Hepatocyte (in vitro differentiated cells): ENCODE data around the gene C5orf22. TPM values are rescaled to one million over a fixed set of nuclear protein-coding genes. Genes with fewer than 3 reads are reported as not detected.

ENCODE experiments used
- DNase-seq: peaks from one replicate; pipeline ENCODE4 v3.0.0-alpha.2; 2016; ENCODE audit warnings: low spot score
- H2AFZ ChIP-seq: fragments of 200-600 bp; sonication (generic); 2 replicates; pipeline ENCODE4 v1.6.0; 2016; ENCODE audit warnings: antibody characterized with exemption, mild to moderate bottlenecking
- H3K27ac ChIP-seq: fragments of 200-600 bp; sonication (generic); 2 replicates; pipeline ENCODE4 v1.5.1; 2016; ENCODE audit warnings: mild to moderate bottlenecking
- H3K27me3 ChIP-seq: fragments of 200-600 bp; sonication (generic); 2 replicates; pipeline ENCODE4 v1.6.1; 2016
- H3K36me3 ChIP-seq: fragments of 200-600 bp; sonication (generic); replicated peaks from 2 replicates; pipeline ENCODE4 v1.5.1; 2016; ENCODE audit warnings: low read depth; ENCODE audit not compliant: insufficient read depth
- H3K4me1 ChIP-seq: fragments of 200-600 bp; sonication (generic); 2 replicates; pipeline ENCODE4 v1.5.1; 2016; ENCODE audit warnings: mild to moderate bottlenecking, moderate library complexity; ENCODE audit not compliant: insufficient read depth
- H3K4me2 ChIP-seq: fragments of 200-600 bp; sonication (generic); 2 replicates; pipeline ENCODE4 v1.6.0; 2016
- H3K4me3 ChIP-seq: fragments of 200-600 bp; sonication (generic); 2 replicates; pipeline ENCODE4 v1.5.1; 2016; ENCODE audit warnings: mild to moderate bottlenecking
- H3K79me2 ChIP-seq: fragments of 200-600 bp; sonication (generic); 2 replicates; pipeline ENCODE4 v1.6.0; 2017; ENCODE audit warnings: mild to moderate bottlenecking
- H3K9me2 ChIP-seq: fragments of 200-600 bp; sonication (generic); replicated peaks from 2 replicates; pipeline ENCODE4 v1.6.0; 2017; ENCODE audit warnings: mild to moderate bottlenecking; ENCODE audit not compliant: insufficient read depth
- H3K9me3 ChIP-seq: fragments of 200-600 bp; sonication (generic); 2 replicates; pipeline ENCODE4 v1.5.1; 2016; ENCODE audit warnings: low read depth, mild to moderate bottlenecking
- H4K20me1 ChIP-seq: fragments of 200-600 bp; sonication (generic); 2 replicates; pipeline ENCODE4 v1.6.0; 2016; ENCODE audit warnings: mild to moderate bottlenecking; ENCODE audit not compliant: insufficient read depth, poor library complexity, severe bottlenecking
- CTCF ChIP-seq: fragments of 200-600 bp; sonication (generic); IDR thresholded peaks from 2 replicates; pipeline ENCODE4 v1.5.1; 2016; ENCODE audit warnings: antibody characterized with exemption, mild to moderate bottlenecking; ENCODE audit not compliant: poor library complexity
- EZH2 ChIP-seq: fragments of 200-600 bp; sonication (generic); IDR thresholded peaks from 2 replicates; pipeline ENCODE4 v1.6.1; 2016; ENCODE audit warnings: antibody characterized with exemption, mild to moderate bottlenecking, borderline replicate concordance
- EZH2phosphoT487 ChIP-seq: fragments of 200-600 bp; sonication (generic); IDR thresholded peaks from one replicate; pipeline ENCODE4 v1.6.1; 2018; ENCODE audit warnings: antibody characterized with exemption, mild to moderate bottlenecking, low read depth, moderate library complexity; ENCODE audit not compliant: unreplicated experiment, severe bottlenecking
- WGBS: methylation state at CpG from one replicate; pipeline ENCODE4 v1.1.6; 2016; ENCODE audit warnings: low lambda C conversion rate; ENCODE audit errors: missing lambda C conversion rate; 5-methylcytosine and 5-hydroxymethylcytosine counted together
- polyA plus RNA-seq: library from polyadenylated mRNA; unstranded; fragments of >200 nt; fragmentation: Nextera tagmentation; extraction: Ambion mirVana; gene quantifications from 2 replicates; pipeline ENCODE4 v1.2.1, GENCODE V29; 2016
- total RNA-seq: library from RNA; depleted of rRNA; stranded (reverse); fragments of >200 nt; gene quantifications from 2 replicates; pipeline ENCODE4 v1.2.3, GENCODE V29; 2014

The C5orf22 gene
- total and polyA plus RNA-seq, 2 experiments from 2014 or later, result 15.3 to 15.8 TPM

- Histone ChIP-seq H3K4me2 (no peak overlapping the region), H3K9me3 (no peaks in the 10 kb centered on the region), H4K20me1 (no peaks in the 10 kb centered on the region), H3K9me2 (no peaks in the 10 kb centered on the region), H3K79me2 (no peaks in the 10 kb centered on the region), H2AFZ (no peak overlapping the region), H3K27ac (no peak overlapping the region), H3K36me3 (no peaks in the 10 kb centered on the region), H3K27me3 (no peaks in the 10 kb centered on the region), H3K4me1 (no peaks in the 10 kb centered on the region), H3K4me3 (no peak overlapping the region)
- WGBS, result 96% methylated on average over 6 of the region's 6 CpGs
- no peak for TF ChIP-seq EZH2phosphoT487
- TF ChIP-seq CTCF, result no peak
- no peak for TF ChIP-seq EZH2
- DNase-seq, result no peak
Observed at GRCh38 chr5:31496891-31497290, 35.2 kb upstream of the C5orf22 start.

GRCh38 chr5:31500256-31500655, 31.8 kb upstream of the C5orf22 start:
- Histone ChIP-seq H3K27me3 (no peaks in the 10 kb centered on the region), H3K4me2 (no peak overlapping the region), H3K27ac (no peak overlapping the region), H3K9me2 (no peaks in the 10 kb centered on the region), H3K79me2 (no peaks in the 10 kb centered on the region), H3K9me3 (no peaks in the 10 kb centered on the region), H3K36me3 (no peaks in the 10 kb centered on the region), H3K4me3 (no peak overlapping the region), H3K4me1 (no peaks in the 10 kb centered on the region), H4K20me1 (no peaks in the 10 kb centered on the region), H2AFZ (no peak overlapping the region)
- TF ChIP-seq EZH2phosphoT487 (no peak), CTCF (no peak), EZH2 (no peak)
- DNase-seq, result no peak
- 100% methylated on average over 4 of the region's 4 CpGs for WGBS

GRCh38 chr5:31502506-31502905, 29.6 kb upstream of the C5orf22 start:
- no peak overlapping the region for H2AFZ ChIP-seq
- no peak overlapping the region for H3K4me2 ChIP-seq
- no peaks in the 10 kb centered on the region for H3K27me3 ChIP-seq
- 99% methylated on average over 4 of the region's 4 CpGs for WGBS
- no peaks in the 10 kb centered on the region for H3K4me1 ChIP-seq
- no peaks in the 10 kb centered on the region for H3K9me3 ChIP-seq
- TF ChIP-seq EZH2 (no peak), CTCF (no peak), EZH2phosphoT487 (no peak)
- no peak overlapping the region for H3K4me3 ChIP-seq
- no peak overlapping the region for H3K27ac ChIP-seq
- DNase-seq, result no peak
- no peaks in the 10 kb centered on the region for H3K9me2 ChIP-seq
- H3K79me2 ChIP-seq, result no peaks in the 10 kb centered on the region
- no peaks in the 10 kb centered on the region for H3K36me3 ChIP-seq
- H4K20me1 ChIP-seq, result no peaks in the 10 kb centered on the region

- Histone ChIP-seq H3K4me3 (no peak overlapping the region), H3K4me2 (no peak overlapping the region), H3K27me3 (no peaks in the 10 kb centered on the region), H4K20me1 (no peaks in the 10 kb centered on the region), H3K79me2 (no peaks in the 10 kb centered on the region), H3K9me2 (no peaks in the 10 kb centered on the region), H3K9me3 (no peaks in the 10 kb centered on the region), H3K27ac (no peak overlapping the region), H2AFZ (no peak overlapping the region), H3K4me1 (no peaks in the 10 kb centered on the region), H3K36me3 (no peaks in the 10 kb centered on the region)
- TF ChIP-seq EZH2 (no peak), CTCF (no peak), EZH2phosphoT487 (no peak)
- WGBS, result 87% methylated on average over 10 of the region's 10 CpGs
- DNase-seq, result no peak
Observed at GRCh38 chr5:31504529-31504928, 27.6 kb upstream of the C5orf22 start.
